ENCODE results near the gene PTPRT. TPM values are rescaled to one million over a fixed set of nuclear protein-coding genes. Genes with fewer than 3 reads are reported as not detected.

PTPRT gene
- total RNA-seq, 1 donor from 2014 or later = not detected

DNA sequence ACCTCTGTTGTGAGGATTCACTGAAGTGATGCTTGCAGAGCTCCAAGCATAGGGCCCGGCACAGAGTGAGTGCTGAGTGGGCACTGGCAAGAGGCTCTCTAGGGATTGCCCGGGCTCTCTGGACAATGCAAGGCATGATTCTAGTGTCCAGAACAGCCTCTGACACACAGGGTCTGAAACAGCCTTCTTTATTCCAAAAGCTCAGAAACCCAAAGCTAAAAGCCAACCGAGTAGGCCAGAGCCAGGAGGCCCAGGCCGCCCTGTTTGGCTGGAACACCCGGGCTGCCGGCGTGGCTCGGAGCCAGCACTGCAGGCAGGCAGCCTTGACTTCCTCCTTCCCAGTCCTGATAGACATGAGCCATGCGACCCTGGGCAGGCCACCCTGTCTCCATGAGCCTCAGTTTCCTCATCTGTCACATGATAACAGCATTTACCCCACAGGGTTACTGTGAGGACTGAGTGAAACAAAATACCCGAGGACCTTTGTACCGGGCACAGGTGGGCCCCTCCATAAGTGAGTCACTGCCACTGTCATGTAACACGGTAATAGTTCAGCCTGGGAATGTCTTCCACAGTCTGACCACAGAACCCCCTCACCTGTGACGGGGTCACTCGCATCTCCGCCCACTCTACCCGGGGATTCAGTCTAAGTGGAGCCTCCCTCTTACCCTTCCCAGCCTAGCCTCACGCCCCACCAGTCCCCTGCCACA lies 51.5 kb downstream of the PTPRT start:
- no peak for DNase-seq (ENCODE audit: extremely low spot score in 2 of 2)
- TF ChIP-seq POLR2AphosphoS5 (IDR thresholded peaks at IDR 0.05; ENCODE audit: insufficient read depth in 1 of 2, low read depth in 1 of 2) (no peak), POLR2A (IDR thresholded peaks at IDR 0.05) (no peak)
- TF ChIP-seq, protein P1, sequence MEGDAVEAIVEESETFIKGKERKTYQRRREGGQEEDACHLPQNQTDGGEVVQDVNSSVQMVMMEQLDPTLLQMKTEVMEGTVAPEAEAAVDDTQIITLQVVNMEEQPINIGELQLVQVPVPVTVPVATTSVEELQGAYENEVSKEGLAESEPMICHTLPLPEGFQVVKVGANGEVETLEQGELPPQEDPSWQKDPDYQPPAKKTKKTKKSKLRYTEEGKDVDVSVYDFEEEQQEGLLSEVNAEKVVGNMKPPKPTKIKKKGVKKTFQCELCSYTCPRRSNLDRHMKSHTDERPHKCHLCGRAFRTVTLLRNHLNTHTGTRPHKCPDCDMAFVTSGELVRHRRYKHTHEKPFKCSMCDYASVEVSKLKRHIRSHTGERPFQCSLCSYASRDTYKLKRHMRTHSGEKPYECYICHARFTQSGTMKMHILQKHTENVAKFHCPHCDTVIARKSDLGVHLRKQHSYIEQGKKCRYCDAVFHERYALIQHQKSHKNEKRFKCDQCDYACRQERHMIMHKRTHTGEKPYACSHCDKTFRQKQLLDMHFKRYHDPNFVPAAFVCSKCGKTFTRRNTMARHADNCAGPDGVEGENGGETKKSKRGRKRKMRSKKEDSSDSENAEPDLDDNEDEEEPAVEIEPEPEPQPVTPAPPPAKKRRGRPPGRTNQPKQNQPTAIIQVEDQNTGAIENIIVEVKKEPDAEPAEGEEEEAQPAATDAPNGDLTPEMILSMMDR (IDR thresholded peaks at IDR 0.05) = no peak
- intact Hi-C loops (cut with DNase I) = no loop called here
- Histone ChIP-seq H3K4me3 (no peak overlapping the region), H3K36me3 (no peaks in the 10 kb centered on the region), H3K9me3 (no peaks in the 10 kb centered on the region), H3K27ac (no peak overlapping the region), H3K4me1 (no peaks in the 10 kb centered on the region), H3K27me3 (no peaks in the 10 kb centered on the region)

DNA sequence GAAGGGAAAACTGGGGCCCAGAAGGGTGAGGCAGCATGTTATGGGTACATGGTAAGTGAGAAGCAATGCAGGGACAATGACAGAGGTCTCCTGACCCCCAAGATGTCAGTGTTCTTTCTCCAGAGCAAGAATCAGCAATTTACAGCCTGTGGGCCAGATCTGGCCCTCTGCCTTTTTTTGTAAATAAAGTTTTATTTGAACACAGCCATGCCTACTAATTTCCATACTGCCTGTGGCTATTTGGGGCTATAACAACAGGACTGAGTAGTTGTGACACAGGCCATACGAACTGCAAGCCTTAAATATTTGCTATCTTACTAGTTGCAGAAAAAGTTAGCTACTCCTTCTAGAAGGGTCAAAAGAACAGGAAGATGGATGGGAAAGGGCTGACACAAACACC lies 52.5 kb downstream of the PTPRT start:
- no peaks in the 10 kb centered on the region for H3K4me1 ChIP-seq
- TF ChIP-seq POLR2AphosphoS5 (IDR thresholded peaks at IDR 0.05; ENCODE audit: insufficient read depth in 1 of 2, low read depth in 1 of 2) (no peak), POLR2A (IDR thresholded peaks at IDR 0.05) (no peak)
- TF ChIP-seq, protein P1 (IDR thresholded peaks at IDR 0.05) = no peak
- H3K36me3 ChIP-seq = no peaks in the 10 kb centered on the region
- no peaks in the 10 kb centered on the region for H3K27me3 ChIP-seq
- H3K27ac ChIP-seq = no peak overlapping the region
- DNase-seq (ENCODE audit: extremely low spot score in 2 of 2) = no peak
- no peak overlapping the region for H3K4me3 ChIP-seq
- intact Hi-C loops (cut with DNase I) = no loop called here
- H3K9me3 ChIP-seq = no peaks in the 10 kb centered on the region

DNA sequence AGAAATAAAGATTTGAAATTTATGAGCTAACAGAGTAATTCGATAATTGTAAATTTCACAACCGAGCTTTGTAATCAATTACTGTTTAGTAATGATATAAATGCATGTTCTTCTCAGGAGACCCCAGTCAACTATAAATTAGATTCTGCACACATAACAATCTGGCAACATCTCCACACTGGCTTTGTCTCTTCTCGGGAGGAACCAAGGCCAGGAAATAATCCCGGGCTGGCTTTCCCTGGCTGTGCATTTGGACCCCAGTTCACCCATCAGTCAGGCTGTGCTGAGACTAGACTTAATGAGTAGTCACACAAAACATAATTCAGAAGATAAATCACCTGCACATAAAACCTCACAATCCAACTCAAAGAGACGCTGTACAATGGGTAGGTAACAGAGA lies 65.5 kb downstream of the PTPRT start:
- no peak for DNase-seq (ENCODE audit: extremely low spot score in 2 of 2)
- TF ChIP-seq POLR2AphosphoS5 (IDR thresholded peaks at IDR 0.05; ENCODE audit: insufficient read depth in 1 of 2, low read depth in 1 of 2) (no peak), POLR2A (IDR thresholded peaks at IDR 0.05) (no peak)
- TF ChIP-seq, protein P1 (IDR thresholded peaks at IDR 0.05) = no peak
- H3K4me1 ChIP-seq = no peaks in the 10 kb centered on the region
- H3K4me3 ChIP-seq = no peak overlapping the region
- no peaks in the 10 kb centered on the region for H3K36me3 ChIP-seq
- H3K27me3 ChIP-seq = no peaks in the 10 kb centered on the region
- no peak overlapping the region for H3K27ac ChIP-seq
- no peaks in the 10 kb centered on the region for H3K9me3 ChIP-seq
- intact Hi-C loops (cut with DNase I) = no loop called here

DNA sequence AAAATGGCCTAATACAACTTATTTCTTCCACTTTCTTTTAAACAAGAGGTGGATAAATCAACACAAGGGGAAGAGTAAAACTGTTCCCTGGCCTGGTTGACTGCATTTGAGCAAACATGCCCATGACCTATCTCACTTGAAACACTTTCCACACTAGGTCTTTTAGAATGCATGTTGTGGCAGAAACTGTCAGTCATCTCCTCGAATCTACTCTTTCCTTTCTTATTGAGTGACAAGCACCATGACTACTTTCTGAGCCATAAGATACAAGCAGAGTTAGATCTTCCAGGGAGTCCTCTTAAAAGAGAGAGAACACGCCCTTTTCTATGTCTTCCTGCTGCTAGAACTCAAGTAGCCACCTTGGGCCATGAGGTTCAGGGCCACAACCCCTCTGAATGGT lies 66.5 kb downstream of the PTPRT start:
- H3K36me3 ChIP-seq = no peaks in the 10 kb centered on the region
- no peaks in the 10 kb centered on the region for H3K9me3 ChIP-seq
- H3K27ac ChIP-seq = no peak overlapping the region
- TF ChIP-seq, protein P1 (IDR thresholded peaks at IDR 0.05) = no peak
- TF ChIP-seq POLR2A (IDR thresholded peaks at IDR 0.05) = no peak
- no peak for TF ChIP-seq POLR2AphosphoS5 (IDR thresholded peaks at IDR 0.05; ENCODE audit: insufficient read depth in 1 of 2, low read depth in 1 of 2)
- no peak overlapping the region for H3K4me3 ChIP-seq
- intact Hi-C loops (cut with DNase I) = no loop called here
- H3K27me3 ChIP-seq = no peaks in the 10 kb centered on the region
- H3K4me1 ChIP-seq = no peaks in the 10 kb centered on the region
- no peak for DNase-seq (ENCODE audit: extremely low spot score in 2 of 2)

DNA sequence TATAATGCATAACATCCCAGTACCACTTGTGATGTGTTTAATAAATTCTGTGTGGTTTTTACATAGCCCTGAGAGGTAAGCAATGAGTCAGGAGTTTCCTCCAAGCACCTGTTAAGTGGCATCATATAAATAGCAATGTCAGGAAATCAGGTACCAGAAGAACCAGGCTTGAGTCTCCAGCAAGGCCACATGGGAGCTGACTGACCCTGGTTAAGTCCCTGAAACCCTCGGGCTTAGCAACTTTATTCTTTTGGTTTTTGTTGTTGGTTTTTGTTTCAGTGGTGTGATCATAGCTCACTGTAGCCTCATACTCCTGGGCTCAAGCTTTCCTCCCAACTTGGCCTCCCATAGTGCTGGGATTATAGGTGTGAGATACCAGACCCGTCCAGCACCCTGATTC lies 70.0 kb downstream of the PTPRT start:
- Histone ChIP-seq H3K9me3 (no peaks in the 10 kb centered on the region), H3K27me3 (no peaks in the 10 kb centered on the region), H3K4me1 (no peaks in the 10 kb centered on the region), H3K4me3 (no peak overlapping the region), H3K27ac (no peak overlapping the region), H3K36me3 (no peaks in the 10 kb centered on the region)
- DNase-seq (ENCODE audit: extremely low spot score in 2 of 2) = no peak
- intact Hi-C loops (cut with DNase I) = no loop called here
- no peak for TF ChIP-seq POLR2AphosphoS5 (IDR thresholded peaks at IDR 0.05; ENCODE audit: insufficient read depth in 1 of 2, low read depth in 1 of 2)
- TF ChIP-seq POLR2A (IDR thresholded peaks at IDR 0.05) = no peak
